Hepatocyte (in vitro differentiated cells): ENCODE results near the gene C14orf180. TPM values are rescaled to one million over a fixed set of nuclear protein-coding genes. Genes with fewer than 3 reads are reported as not detected.

Experiments
- DNase-seq: peaks from one replicate; pipeline ENCODE4 v3.0.0-alpha.2; 2016; ENCODE audit warnings: low spot score
- H2AFZ ChIP-seq: fragments of 200-600 bp; sonication (generic); 2 replicates; pipeline ENCODE4 v1.6.0; 2016; ENCODE audit warnings: antibody characterized with exemption, mild to moderate bottlenecking
- H3K27ac ChIP-seq: fragments of 200-600 bp; sonication (generic); 2 replicates; pipeline ENCODE4 v1.5.1; 2016; ENCODE audit warnings: mild to moderate bottlenecking
- H3K27me3 ChIP-seq: fragments of 200-600 bp; sonication (generic); 2 replicates; pipeline ENCODE4 v1.6.1; 2016
- H3K36me3 ChIP-seq: fragments of 200-600 bp; sonication (generic); replicated peaks from 2 replicates; pipeline ENCODE4 v1.5.1; 2016; ENCODE audit warnings: low read depth; ENCODE audit not compliant: insufficient read depth
- H3K4me1 ChIP-seq: fragments of 200-600 bp; sonication (generic); 2 replicates; pipeline ENCODE4 v1.5.1; 2016; ENCODE audit warnings: mild to moderate bottlenecking, moderate library complexity; ENCODE audit not compliant: insufficient read depth
- H3K4me2 ChIP-seq: fragments of 200-600 bp; sonication (generic); 2 replicates; pipeline ENCODE4 v1.6.0; 2016
- H3K4me3 ChIP-seq: fragments of 200-600 bp; sonication (generic); 2 replicates; pipeline ENCODE4 v1.5.1; 2016; ENCODE audit warnings: mild to moderate bottlenecking
- H3K79me2 ChIP-seq: fragments of 200-600 bp; sonication (generic); 2 replicates; pipeline ENCODE4 v1.6.0; 2017; ENCODE audit warnings: mild to moderate bottlenecking
- H3K9me2 ChIP-seq: fragments of 200-600 bp; sonication (generic); replicated peaks from 2 replicates; pipeline ENCODE4 v1.6.0; 2017; ENCODE audit warnings: mild to moderate bottlenecking; ENCODE audit not compliant: insufficient read depth
- H3K9me3 ChIP-seq: fragments of 200-600 bp; sonication (generic); 2 replicates; pipeline ENCODE4 v1.5.1; 2016; ENCODE audit warnings: low read depth, mild to moderate bottlenecking
- H4K20me1 ChIP-seq: fragments of 200-600 bp; sonication (generic); 2 replicates; pipeline ENCODE4 v1.6.0; 2016; ENCODE audit warnings: mild to moderate bottlenecking; ENCODE audit not compliant: insufficient read depth, poor library complexity, severe bottlenecking
- CTCF ChIP-seq: fragments of 200-600 bp; sonication (generic); IDR thresholded peaks from 2 replicates; pipeline ENCODE4 v1.5.1; 2016; ENCODE audit warnings: antibody characterized with exemption, mild to moderate bottlenecking; ENCODE audit not compliant: poor library complexity
- EZH2 ChIP-seq: fragments of 200-600 bp; sonication (generic); IDR thresholded peaks from 2 replicates; pipeline ENCODE4 v1.6.1; 2016; ENCODE audit warnings: antibody characterized with exemption, mild to moderate bottlenecking, borderline replicate concordance
- EZH2phosphoT487 ChIP-seq: fragments of 200-600 bp; sonication (generic); IDR thresholded peaks from one replicate; pipeline ENCODE4 v1.6.1; 2018; ENCODE audit warnings: antibody characterized with exemption, mild to moderate bottlenecking, low read depth, moderate library complexity; ENCODE audit not compliant: unreplicated experiment, severe bottlenecking
- WGBS: methylation state at CpG from one replicate; pipeline ENCODE4 v1.1.6; 2016; ENCODE audit warnings: low lambda C conversion rate; ENCODE audit errors: missing lambda C conversion rate; 5-methylcytosine and 5-hydroxymethylcytosine counted together
- polyA plus RNA-seq: library from polyadenylated mRNA; unstranded; fragments of >200 nt; fragmentation: Nextera tagmentation; extraction: Ambion mirVana; gene quantifications from 2 replicates; pipeline ENCODE4 v1.2.1, GENCODE V29; 2016
- total RNA-seq: library from RNA; depleted of rRNA; stranded (reverse); fragments of >200 nt; gene quantifications from 2 replicates; pipeline ENCODE4 v1.2.3, GENCODE V29; 2014

C14orf180 gene
- total and polyA plus RNA-seq, 2 experiments from 2014 or later = 1.1 to 1.2 TPM

GRCh38 chr14:104545151-104545941 is 34.2 kb upstream of the C14orf180 start:
- Histone ChIP-seq H3K27ac (no peak overlapping the region), H4K20me1 (no peaks in the 10 kb centered on the region), H3K9me3 (no peaks in the 10 kb centered on the region), H3K79me2 (no peaks in the 10 kb centered on the region), H3K27me3 (no peaks in the 10 kb centered on the region), H3K4me1 (no peaks in the 10 kb centered on the region), H3K4me2 (no peak overlapping the region), H2AFZ (no peak overlapping the region), H3K4me3 (no peak overlapping the region), H3K36me3 (no peaks in the 10 kb centered on the region), H3K9me2 (no peaks in the 10 kb centered on the region)
- no peak for DNase-seq
- TF ChIP-seq EZH2 = no peak
- TF ChIP-seq EZH2phosphoT487 = no peak
- no peak for TF ChIP-seq CTCF
- 87% methylated on average over 32 of the region's 32 CpGs for WGBS

DNA sequence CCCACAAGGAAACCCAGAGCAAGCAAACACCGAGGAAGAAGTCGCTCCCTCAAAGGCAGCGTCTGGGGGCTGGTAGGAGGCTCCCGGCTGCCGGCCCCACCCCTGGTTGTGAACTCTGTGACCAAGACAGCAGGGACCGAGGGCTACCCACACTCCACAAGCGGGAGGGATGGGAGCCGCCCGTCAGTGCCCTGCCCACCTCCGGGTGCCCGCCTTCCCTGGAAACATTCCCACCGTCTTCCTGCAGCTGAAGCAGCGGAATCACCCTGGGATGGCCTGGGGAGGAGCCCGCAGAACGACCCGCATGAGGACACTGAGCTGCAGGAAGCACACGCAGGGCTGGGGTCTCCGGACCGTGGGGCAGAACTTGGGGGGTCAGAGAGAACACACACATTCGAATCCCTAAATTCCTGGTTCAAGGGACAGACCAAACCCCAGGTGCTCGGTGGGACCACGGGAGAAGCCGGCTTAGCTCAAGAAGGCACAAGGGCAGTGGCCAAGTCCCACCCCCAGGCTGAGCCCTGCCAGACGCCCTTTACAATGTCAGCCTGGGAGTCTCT is 33.5 kb upstream of the C14orf180 start:
- Histone ChIP-seq H3K9me3 (no peaks in the 10 kb centered on the region), H3K4me3 (no peak overlapping the region), H3K9me2 (no peaks in the 10 kb centered on the region), H3K4me2 (no peak overlapping the region), H3K27ac (no peak overlapping the region), H3K27me3 (no peaks in the 10 kb centered on the region), H3K36me3 (no peaks in the 10 kb centered on the region), H2AFZ (no peak overlapping the region), H3K4me1 (no peaks in the 10 kb centered on the region), H4K20me1 (no peaks in the 10 kb centered on the region), H3K79me2 (no peaks in the 10 kb centered on the region)
- no peak for DNase-seq
- TF ChIP-seq EZH2 (no peak), EZH2phosphoT487 (no peak), CTCF (no peak)
- 67% methylated on average over 24 of the region's 24 CpGs for WGBS

GRCh38 chr14:104546591-104547309 is 32.8 kb upstream of the C14orf180 start:
- Histone ChIP-seq H3K9me3 (no peaks in the 10 kb centered on the region), H3K27ac (no peak overlapping the region), H3K4me2 (no peak overlapping the region), H3K4me1 (no peaks in the 10 kb centered on the region), H3K9me2 (no peaks in the 10 kb centered on the region), H4K20me1 (no peaks in the 10 kb centered on the region), H2AFZ (no peak overlapping the region), H3K4me3 (no peak overlapping the region), H3K79me2 (no peaks in the 10 kb centered on the region), H3K36me3 (no peaks in the 10 kb centered on the region), H3K27me3 (no peaks in the 10 kb centered on the region)
- DNase-seq = no peak
- TF ChIP-seq EZH2phosphoT487 (no peak), EZH2 (no peak), CTCF (no peak)
- WGBS = 81% methylated on average over 16 of the region's 19 CpGs
